WERI-Rb-1 (cell line): ENCODE measurements around the gene SLC18A3.

ENCODE experiments used
- DNase-seq: peaks from one replicate; pipeline ENCODE4 v3.0.0-alpha.2; 2020
- H3K27ac ChIP-seq: fragments of 250-450 bp; sonication (Bioruptor Pico); 2 replicates; pipeline ENCODE4 v1.5.1; 2020; ENCODE audit warnings: mild to moderate bottlenecking, moderate library complexity
- H3K27me3 ChIP-seq: fragments of 250-450 bp; sonication (Bioruptor Pico); 2 replicates; pipeline ENCODE4 v1.5.1; 2021; ENCODE audit warnings: mild to moderate bottlenecking, low read depth, moderate library complexity; ENCODE audit not compliant: insufficient read depth, severe bottlenecking
- H3K36me3 ChIP-seq: fragments of 250-450 bp; sonication (Bioruptor Pico); 2 replicates; pipeline ENCODE4 v1.5.1; 2020; ENCODE audit warnings: mild to moderate bottlenecking, moderate library complexity
- H3K4me3 ChIP-seq: 2 replicates; pipeline ENCODE4 v1.5.1; 2011; ENCODE audit warnings: low read depth, mild to moderate bottlenecking, control low read depth, low read length
- H3K9me3 ChIP-seq: fragments of 250-450 bp; sonication (Bioruptor Pico); 2 replicates; pipeline ENCODE4 v1.5.1; 2021; ENCODE audit warnings: mild to moderate bottlenecking, moderate library complexity; ENCODE audit not compliant: severe bottlenecking
- TF ChIP-seq, protein P1 (sequence below): IDR thresholded peaks from 2 replicates; pipeline ENCODE4 v1.5.1; 2011; ENCODE audit warnings: low read depth, mild to moderate bottlenecking, control low read depth, inconsistent platforms, low read length

The SLC18A3 gene

DNA sequence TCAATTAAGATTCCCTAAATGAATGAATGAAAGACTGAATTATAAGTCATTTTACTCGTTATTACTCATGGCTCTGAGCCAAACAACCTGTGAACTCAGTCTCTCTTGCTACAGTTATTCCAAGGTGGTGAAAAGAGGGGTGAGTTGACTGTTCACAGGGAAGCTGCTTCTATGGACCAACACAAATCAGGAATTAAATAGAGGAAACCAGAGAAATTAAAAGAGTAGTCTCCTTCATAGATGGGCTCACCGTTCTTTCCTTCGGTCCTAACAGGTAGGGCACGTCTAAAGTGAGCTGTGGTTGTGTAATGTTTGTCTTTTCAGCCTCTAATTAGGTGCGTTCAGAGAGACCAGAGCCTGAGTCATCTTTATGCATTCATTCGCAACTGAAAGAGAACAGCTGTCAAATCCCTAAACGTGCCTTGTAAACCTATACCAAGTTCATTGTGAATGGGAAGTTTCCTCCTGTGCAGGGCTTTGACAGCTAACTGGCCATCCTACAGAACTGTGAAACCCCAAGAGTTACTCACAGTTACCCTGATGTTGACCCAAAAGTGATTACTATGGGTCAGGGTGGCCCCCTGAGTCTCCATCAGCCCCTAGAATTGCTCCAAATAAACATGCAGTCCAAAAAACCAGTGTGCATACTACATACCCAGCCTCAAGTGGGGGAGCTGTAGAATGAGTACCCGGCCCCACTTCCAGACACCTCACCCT is 51.2 kb downstream of the SLC18A3 start:
- no peak overlapping the region for H3K4me3 ChIP-seq
- TF ChIP-seq, protein P1, sequence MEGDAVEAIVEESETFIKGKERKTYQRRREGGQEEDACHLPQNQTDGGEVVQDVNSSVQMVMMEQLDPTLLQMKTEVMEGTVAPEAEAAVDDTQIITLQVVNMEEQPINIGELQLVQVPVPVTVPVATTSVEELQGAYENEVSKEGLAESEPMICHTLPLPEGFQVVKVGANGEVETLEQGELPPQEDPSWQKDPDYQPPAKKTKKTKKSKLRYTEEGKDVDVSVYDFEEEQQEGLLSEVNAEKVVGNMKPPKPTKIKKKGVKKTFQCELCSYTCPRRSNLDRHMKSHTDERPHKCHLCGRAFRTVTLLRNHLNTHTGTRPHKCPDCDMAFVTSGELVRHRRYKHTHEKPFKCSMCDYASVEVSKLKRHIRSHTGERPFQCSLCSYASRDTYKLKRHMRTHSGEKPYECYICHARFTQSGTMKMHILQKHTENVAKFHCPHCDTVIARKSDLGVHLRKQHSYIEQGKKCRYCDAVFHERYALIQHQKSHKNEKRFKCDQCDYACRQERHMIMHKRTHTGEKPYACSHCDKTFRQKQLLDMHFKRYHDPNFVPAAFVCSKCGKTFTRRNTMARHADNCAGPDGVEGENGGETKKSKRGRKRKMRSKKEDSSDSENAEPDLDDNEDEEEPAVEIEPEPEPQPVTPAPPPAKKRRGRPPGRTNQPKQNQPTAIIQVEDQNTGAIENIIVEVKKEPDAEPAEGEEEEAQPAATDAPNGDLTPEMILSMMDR = no peak

More for the DNA sequence above, 51.2 kb downstream of the SLC18A3 start:
- Histone ChIP-seq H3K36me3 (no peaks in the 10 kb centered on the region), H3K9me3 (no peaks in the 10 kb centered on the region), H3K27ac (no peak overlapping the region), H3K27me3 (no peaks in the 10 kb centered on the region)
- DNase-seq = no peak
